C4-2B (cell line): ENCODE results near the gene ANGPTL2.

Experiments
- ZFX ChIP-seq: fragments of 450-650 bp; IDR thresholded peaks from 2 replicates; pipeline ENCODE4 v1.6.1; 2017
- TF ChIP-seq, protein P1 (sequence below): fragments of 450-650 bp; conservative IDR thresholded peaks from 2 replicates; pipeline ENCODE4 v1.5.1; 2017; ENCODE audit warnings: mild to moderate bottlenecking

DNA sequence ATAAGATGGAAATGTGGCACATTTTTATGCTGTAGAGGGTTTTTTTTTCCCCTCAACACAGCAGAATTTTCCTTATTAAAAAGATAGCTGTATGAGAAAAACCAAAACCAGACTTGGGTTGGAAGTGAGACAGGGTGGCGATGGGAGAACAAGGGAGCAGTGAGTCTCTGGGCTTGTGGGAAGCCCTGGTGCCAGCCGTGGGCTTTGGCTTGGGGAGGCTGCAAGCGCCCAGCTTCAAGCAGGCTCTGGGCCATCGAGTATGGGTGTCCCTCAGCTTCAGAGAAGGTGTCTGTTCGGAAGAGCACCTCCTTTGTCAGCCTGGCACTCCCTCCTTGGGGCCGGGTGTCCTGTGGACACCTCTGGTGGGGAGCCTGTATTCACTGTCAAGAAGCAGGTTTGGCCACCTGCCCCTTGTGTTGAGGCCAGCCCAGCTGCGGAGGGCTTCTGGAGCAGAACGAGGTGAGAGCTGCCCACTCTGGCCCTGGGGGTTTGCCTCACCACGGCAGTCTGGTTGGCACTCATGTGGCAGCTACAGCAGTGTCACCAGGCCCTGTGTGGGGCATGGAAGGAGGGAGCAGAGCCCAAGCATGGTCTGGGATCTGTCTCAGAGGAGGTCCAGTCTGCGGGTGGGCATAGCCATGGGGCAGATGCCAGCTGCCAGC, 37.6 kb upstream of the ANGPTL2 start:
- TF ChIP-seq, protein P1, sequence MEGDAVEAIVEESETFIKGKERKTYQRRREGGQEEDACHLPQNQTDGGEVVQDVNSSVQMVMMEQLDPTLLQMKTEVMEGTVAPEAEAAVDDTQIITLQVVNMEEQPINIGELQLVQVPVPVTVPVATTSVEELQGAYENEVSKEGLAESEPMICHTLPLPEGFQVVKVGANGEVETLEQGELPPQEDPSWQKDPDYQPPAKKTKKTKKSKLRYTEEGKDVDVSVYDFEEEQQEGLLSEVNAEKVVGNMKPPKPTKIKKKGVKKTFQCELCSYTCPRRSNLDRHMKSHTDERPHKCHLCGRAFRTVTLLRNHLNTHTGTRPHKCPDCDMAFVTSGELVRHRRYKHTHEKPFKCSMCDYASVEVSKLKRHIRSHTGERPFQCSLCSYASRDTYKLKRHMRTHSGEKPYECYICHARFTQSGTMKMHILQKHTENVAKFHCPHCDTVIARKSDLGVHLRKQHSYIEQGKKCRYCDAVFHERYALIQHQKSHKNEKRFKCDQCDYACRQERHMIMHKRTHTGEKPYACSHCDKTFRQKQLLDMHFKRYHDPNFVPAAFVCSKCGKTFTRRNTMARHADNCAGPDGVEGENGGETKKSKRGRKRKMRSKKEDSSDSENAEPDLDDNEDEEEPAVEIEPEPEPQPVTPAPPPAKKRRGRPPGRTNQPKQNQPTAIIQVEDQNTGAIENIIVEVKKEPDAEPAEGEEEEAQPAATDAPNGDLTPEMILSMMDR = no peak
- no peak for TF ChIP-seq ZFX
